PC-3 (cell line): ENCODE measurements around the gene KLF16. TPM values are rescaled to one million over a fixed set of nuclear protein-coding genes. Genes with fewer than 3 reads are reported as not detected.
A peak's percentile ranks its signal among the peaks of the same experiment; 100 is the strongest.

Experiments used
- ATAC-seq: fragments of 200-7000 bp; cut with Tn5 transposase; 2 replicates; pipeline ENCODE4 v1.9.1; 2020; ENCODE audit warnings: mild to moderate bottlenecking, moderate library complexity
- BruUV-seq: library from RNA; stranded (reverse); fragments of 400-500 nt; replicated peaks from 2 replicates; lab custom pipeline; 2021; lab: Mats Ljungman, UMichigan
- CTCF ChIA-PET: fragments of 300-600 bp; sonication (Branson Sonifier 250); formaldehyde crosslinking; loops from one replicate; lab custom pipeline; 2022; ENCODE audit warnings: antibody characterized with exemption; lab: Charles Lee
- POLR2A ChIA-PET: fragments of 300-600 bp; sonication (Branson Sonifier 250); formaldehyde crosslinking; loops from one replicate; lab custom pipeline; 2022; ENCODE audit warnings: antibody characterized with exemption; ENCODE audit not compliant: unreplicated experiment; lab: Charles Lee
- DNase-seq: peaks from one replicate; pipeline ENCODE4 v3.0.0-alpha.2; 2015
- H2AFZ ChIP-seq: fragments of 300-600 bp; sonication (generic); 2 replicates; pipeline ENCODE4 v1.6.0; 2016; ENCODE audit warnings: antibody characterized with exemption, low read length
- H3F3A ChIP-seq: fragments of 300-600 bp; sonication (generic); one replicate; pipeline ENCODE4 v1.6.0; 2017; ENCODE audit warnings: antibody characterized with exemption, low read length, control low read depth, mild to moderate bottlenecking; ENCODE audit not compliant: unreplicated experiment
- H3K27ac ChIP-seq: fragments of 300-600 bp; sonication (generic); 2 replicates; pipeline ENCODE4 v1.5.1; 2016; ENCODE audit warnings: mild to moderate bottlenecking, low read length
- H3K27me3 ChIP-seq: fragments of 300-600 bp; sonication (generic); 2 replicates; pipeline ENCODE4 v1.6.1; 2016; ENCODE audit warnings: low read length, mixed read lengths
- H3K36me3 ChIP-seq: fragments of 300-600 bp; sonication (generic); 2 replicates; pipeline ENCODE4 v1.6.1; 2016; ENCODE audit warnings: low read depth, mixed run types, low read length, mixed read lengths
- H3K4me1 ChIP-seq: fragments of 300-600 bp; sonication (generic); 2 replicates; pipeline ENCODE4 v1.5.1; 2016; ENCODE audit warnings: low read length; ENCODE audit not compliant: insufficient read depth
- H3K4me2 ChIP-seq: fragments of 300-600 bp; sonication (generic); 2 replicates; pipeline ENCODE4 v1.6.0; 2016; ENCODE audit warnings: low read length
- H3K4me3 ChIP-seq: fragments of 300-600 bp; sonication (generic); 2 replicates; pipeline ENCODE4 v1.5.1; 2016; ENCODE audit warnings: mild to moderate bottlenecking, low read length, mixed read lengths
- H3K79me2 ChIP-seq: fragments of 300-600 bp; sonication (generic); 2 replicates; pipeline ENCODE4 v1.6.1; 2017; ENCODE audit warnings: low read length, mixed read lengths
- H3K9ac ChIP-seq: fragments of 300-600 bp; sonication (generic); 2 replicates; pipeline ENCODE4 v1.6.0; 2016; ENCODE audit warnings: mild to moderate bottlenecking, low read length
- H3K9me2 ChIP-seq: fragments of 300-600 bp; sonication (generic); replicated peaks from 2 replicates; pipeline ENCODE4 v1.6.1; 2016; ENCODE audit warnings: mixed run types, low read length, mixed read lengths
- H3K9me3 ChIP-seq: fragments of 300-600 bp; sonication (generic); 2 replicates; pipeline ENCODE4 v1.6.1; 2016; ENCODE audit warnings: low read length, mixed read lengths
- H4K20me1 ChIP-seq: fragments of 300-600 bp; sonication (generic); 2 replicates; pipeline ENCODE4 v1.6.1; 2016; ENCODE audit warnings: low read length, mixed read lengths
- CTCF ChIP-seq: fragments of 300-600 bp; sonication (generic); conservative IDR thresholded peaks from 2 replicates; pipeline ENCODE4 v1.5.1; 2017; ENCODE audit warnings: antibody characterized with exemption, low read depth, mild to moderate bottlenecking, low read length
- EZH2 ChIP-seq: fragments of 300-600 bp; sonication (generic); IDR thresholded peaks from one replicate; pipeline ENCODE4 v1.6.1; 2017; ENCODE audit warnings: antibody characterized with exemption, mild to moderate bottlenecking, low read length; ENCODE audit not compliant: unreplicated experiment
- EZH2phosphoT487 ChIP-seq: fragments of 300-600 bp; sonication (generic); IDR thresholded peaks from 2 replicates; pipeline ENCODE4 v1.6.1; 2018; ENCODE audit warnings: mild to moderate bottlenecking, antibody characterized with exemption, low read length, borderline replicate concordance
- intact Hi-C: fragments of 100-400 bp; cut with micrococcal nuclease; formaldehyde crosslinking; loops from 2 replicates; pipeline ENCODE4 v1.9.0; 2023
- total RNA-seq: library from RNA; depleted of rRNA; stranded (reverse); fragments of >200 nt; gene quantifications from 2 replicates; pipeline ENCODE4 v1.2.3, GENCODE V29; 2014

KLF16 gene
- total RNA-seq, 1 experiment from 2014 or later = 15.1 TPM

- H3K27ac ChIP-seq = peak overlapping the region; percentile 36
Measured at GRCh38 chr19:1812426-1813191, 50.8 kb downstream of the KLF16 start.

GRCh38 chr19:1811942-1812425 is 51.4 kb downstream of the KLF16 start, which contains the start of gene ATP8B3:
Gene ATP8B3, minus strand, starts transcription at chr19:1812276. Its CDS starts 540 bp downstream, at chr19:1811736.
- TF ChIP-seq CTCF = 0 out of 2 replicates have a peak, but pooled peaks have one; percentile 32
- no peak for TF ChIP-seq EZH2
- no peak for TF ChIP-seq EZH2phosphoT487
- no peaks in the 10 kb centered on the region for H3K27me3 ChIP-seq
- no peaks in the 10 kb centered on the region for H3K9me3 ChIP-seq
- ChIA-PET POLR2A (no interaction called here), CTCF (no interaction called here)
- no TSS peak for BruUV-seq
- no peaks in the 10 kb centered on the region for H3F3A ChIP-seq
- H3K4me3 ChIP-seq = peak within 1 kb of the TSS; percentile 72
- no peaks in the 10 kb centered on the region for H4K20me1 ChIP-seq
- H3K9me2 ChIP-seq = no peaks in the 10 kb centered on the region
- H3K79me2 ChIP-seq = no peaks in the 10 kb centered on the region
- H3K4me1 ChIP-seq = peaks cover 15% of the 10 kb centered on the region
- ATAC-seq (peak; percentile 16), DNase-seq (no peak)
- no peaks in the 10 kb centered on the region for H3K36me3 ChIP-seq
- H3K9ac ChIP-seq = peak within 1 kb of the TSS; percentile 59
- peak within 1 kb of the TSS; percentile 91 for H3K4me2 ChIP-seq
- H3K27ac ChIP-seq = peak within 1 kb of the TSS; percentile 36
- peak within 1 kb of the TSS; percentile 75 for H2AFZ ChIP-seq
- intact Hi-C loops = no loop called here

More at GRCh38 chr19:1812426-1813191, 50.8 kb downstream of the KLF16 start:
- H3K4me1 ChIP-seq = peaks cover 15% of the 10 kb centered on the region
- POLR2A ChIA-PET = no interaction called here
- CTCF ChIA-PET = no interaction called here
- intact Hi-C loops = no loop called here
- H4K20me1 ChIP-seq = no peaks in the 10 kb centered on the region
- ATAC-seq = peak; percentile 80
- no peaks in the 10 kb centered on the region for H3F3A ChIP-seq
- H3K4me2 ChIP-seq = peak overlapping the region; percentile 91
- no peaks in the 10 kb centered on the region for H3K27me3 ChIP-seq
- H3K9me2 ChIP-seq = no peaks in the 10 kb centered on the region
- peak overlapping the region; percentile 75 for H2AFZ ChIP-seq
- TF ChIP-seq EZH2phosphoT487 = no peak
- TF ChIP-seq CTCF = peak; percentile 85
- no peaks in the 10 kb centered on the region for H3K79me2 ChIP-seq
- no peaks in the 10 kb centered on the region for H3K36me3 ChIP-seq
- H3K4me3 ChIP-seq = peak overlapping the region; percentile 72
- no TSS peak for BruUV-seq
- no peaks in the 10 kb centered on the region for H3K9me3 ChIP-seq
- peak; percentile 87 for DNase-seq
- peak overlapping the region; percentile 30 for H3K9ac ChIP-seq
